ENCODE measurements around the gene STAU1. TPM values are rescaled to one million over a fixed set of nuclear protein-coding genes. Genes with fewer than 3 reads are reported as not detected.
A peak's percentile ranks its signal among the peaks of the same experiment; 100 is the strongest.

STAU1 gene, protein sequence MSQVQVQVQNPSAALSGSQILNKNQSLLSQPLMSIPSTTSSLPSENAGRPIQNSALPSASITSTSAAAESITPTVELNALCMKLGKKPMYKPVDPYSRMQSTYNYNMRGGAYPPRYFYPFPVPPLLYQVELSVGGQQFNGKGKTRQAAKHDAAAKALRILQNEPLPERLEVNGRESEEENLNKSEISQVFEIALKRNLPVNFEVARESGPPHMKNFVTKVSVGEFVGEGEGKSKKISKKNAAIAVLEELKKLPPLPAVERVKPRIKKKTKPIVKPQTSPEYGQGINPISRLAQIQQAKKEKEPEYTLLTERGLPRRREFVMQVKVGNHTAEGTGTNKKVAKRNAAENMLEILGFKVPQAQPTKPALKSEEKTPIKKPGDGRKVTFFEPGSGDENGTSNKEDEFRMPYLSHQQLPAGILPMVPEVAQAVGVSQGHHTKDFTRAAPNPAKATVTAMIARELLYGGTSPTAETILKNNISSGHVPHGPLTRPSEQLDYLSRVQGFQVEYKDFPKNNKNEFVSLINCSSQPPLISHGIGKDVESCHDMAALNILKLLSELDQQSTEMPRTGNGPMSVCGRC
- 115 TPM for total RNA-seq (ENCODE audit: unreplicated experiment)
- long read RNA-seq, partial matches to known transcripts, result 10 of 37 reads
- long read RNA-seq, other reads (novel, unspliced or antisense), result 18 of 37 reads

DNA sequence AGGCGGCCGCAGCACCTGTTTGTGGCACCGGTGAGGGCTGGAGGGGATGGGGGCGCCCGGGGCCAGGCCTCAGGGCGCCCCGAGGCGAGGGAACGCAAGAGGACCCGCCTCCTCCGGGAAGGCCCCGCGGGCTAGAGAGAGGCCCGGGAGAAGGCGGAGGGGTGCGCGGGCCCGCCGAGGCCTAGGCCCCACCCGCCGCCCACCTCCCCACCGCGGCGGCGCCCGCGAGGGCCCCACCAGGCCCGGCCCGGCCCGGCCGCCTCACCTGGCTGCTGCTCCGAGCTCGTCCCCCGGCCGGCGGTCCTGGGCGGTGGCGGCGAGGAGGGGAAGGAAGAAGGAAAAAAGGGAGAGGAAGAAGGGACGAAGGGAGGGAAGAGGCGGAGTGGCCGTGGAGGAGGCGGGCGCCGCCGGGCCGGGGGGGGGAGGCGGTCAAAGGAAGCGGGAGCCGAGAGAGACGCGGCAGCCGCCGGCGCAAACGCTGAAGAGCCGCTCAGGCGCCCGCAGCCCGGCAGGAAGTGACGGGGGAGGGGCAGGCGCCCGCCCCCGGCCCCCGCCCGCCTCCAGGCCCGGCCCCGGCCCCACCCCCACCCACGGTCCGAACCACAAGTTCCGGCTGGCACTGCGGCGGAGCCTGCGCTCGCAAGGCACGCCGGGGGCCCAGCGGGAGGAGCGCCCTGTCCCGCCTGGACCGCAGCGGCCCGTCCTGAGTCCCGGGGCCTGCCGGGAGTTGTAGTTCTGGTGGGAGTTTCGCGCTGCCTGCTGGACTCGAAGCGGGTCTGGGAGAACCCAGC is at the start of gene STAU1:
STAU1 (minus strand) TSS at position 484 of the 791 bp plus-strand sequence. CDS start 22,133 bp downstream, outside the sequence.
- Mint-ChIP-seq H3K4me3 (ENCODE audit: unreplicated experiment) (peak within 1 kb of the TSS; percentile 97), H3K36me3 (ENCODE audit: low read depth, unreplicated experiment) (peaks cover 7% of the 10 kb centered on the region), H3K9me3 (ENCODE audit: unreplicated experiment) (no peaks in the 10 kb centered on the region), H3K4me1 (ENCODE audit: unreplicated experiment) (peaks cover 25% of the 10 kb centered on the region), H3K27me3 (ENCODE audit: unreplicated experiment) (peaks cover 14% of the 10 kb centered on the region), H3K27ac (ENCODE audit: unreplicated experiment) (peak within 1 kb of the TSS; percentile 92)
- peak; percentile 96 for DNase-seq (ENCODE audit: low spot score)
- TF ChIP-seq CTCF (IDR thresholded peaks at IDR 0.05; ENCODE audit: unreplicated experiment), result no peak

GRCh38 chr20:49237531-49237930 is 49.4 kb upstream of the STAU1 start:
- Mint-ChIP-seq H3K9me3 (ENCODE audit: unreplicated experiment) (no peaks in the 10 kb centered on the region), H3K27me3 (ENCODE audit: unreplicated experiment) (peaks cover 3% of the 10 kb centered on the region), H3K4me3 (ENCODE audit: unreplicated experiment) (peak overlapping the region; percentile 56), H3K27ac (ENCODE audit: unreplicated experiment) (no peak overlapping the region), H3K4me1 (ENCODE audit: unreplicated experiment) (no peaks in the 10 kb centered on the region), H3K36me3 (ENCODE audit: low read depth, unreplicated experiment) (peaks cover 55% of the 10 kb centered on the region)
- DNase-seq (ENCODE audit: low spot score), result no peak
- no peak for TF ChIP-seq CTCF (IDR thresholded peaks at IDR 0.05; ENCODE audit: unreplicated experiment)

GRCh38 chr20:49236301-49236700 is 48.2 kb upstream of the STAU1 start:
- DNase-seq (ENCODE audit: low spot score), result no peak
- H3K36me3 Mint-ChIP-seq (ENCODE audit: low read depth, unreplicated experiment), result peaks cover 53% of the 10 kb centered on the region
- no peak overlapping the region for H3K4me3 Mint-ChIP-seq (ENCODE audit: unreplicated experiment)
- no peak for TF ChIP-seq CTCF (IDR thresholded peaks at IDR 0.05; ENCODE audit: unreplicated experiment)
- H3K27ac Mint-ChIP-seq (ENCODE audit: unreplicated experiment), result no peak overlapping the region
- H3K9me3 Mint-ChIP-seq (ENCODE audit: unreplicated experiment), result no peaks in the 10 kb centered on the region
- peaks cover 3% of the 10 kb centered on the region for H3K27me3 Mint-ChIP-seq (ENCODE audit: unreplicated experiment)
- H3K4me1 Mint-ChIP-seq (ENCODE audit: unreplicated experiment), result no peaks in the 10 kb centered on the region

- H3K27me3 Mint-ChIP-seq (ENCODE audit: unreplicated experiment), result peaks cover 3% of the 10 kb centered on the region
- no peaks in the 10 kb centered on the region for H3K4me1 Mint-ChIP-seq (ENCODE audit: unreplicated experiment)
- peaks cover 57% of the 10 kb centered on the region for H3K36me3 Mint-ChIP-seq (ENCODE audit: low read depth, unreplicated experiment)
- TF ChIP-seq CTCF (IDR thresholded peaks at IDR 0.05; ENCODE audit: unreplicated experiment), result no peak
- H3K27ac Mint-ChIP-seq (ENCODE audit: unreplicated experiment), result no peak overlapping the region
- no peaks in the 10 kb centered on the region for H3K9me3 Mint-ChIP-seq (ENCODE audit: unreplicated experiment)
- no peak for DNase-seq (ENCODE audit: low spot score)
- peak overlapping the region; percentile 73 for H3K4me3 Mint-ChIP-seq (ENCODE audit: unreplicated experiment)
Observed at GRCh38 chr20:49234831-49235230, 46.7 kb upstream of the STAU1 start.
